HepG2 (cell line): ENCODE measurements around the gene TRA2B. TPM values are rescaled to one million over a fixed set of nuclear protein-coding genes. Genes with fewer than 3 reads are reported as not detected.
A peak's percentile ranks its signal among the peaks of the same experiment; 100 is the strongest.

Source experiments
- ATF5 ChIP-seq: sonication (generic); formaldehyde crosslinking; IDR thresholded peaks from 2 replicates; pipeline ENCODE4 v1.4.0; 2020; ENCODE audit warnings: mild to moderate bottlenecking, low read depth, missing genetic modification reagents
- BCLAF1 ChIP-seq: fragments of 450-650 bp; IDR thresholded peaks from 2 replicates; pipeline ENCODE4 v1.6.1; 2017; ENCODE audit warnings: mild to moderate bottlenecking
- BRF2 ChIP-seq: sonication (generic); formaldehyde crosslinking; IDR thresholded peaks from 2 replicates; pipeline ENCODE4 v1.8.1; 2022; ENCODE audit warnings: mild to moderate bottlenecking, missing genetic modification reagents
- ESRRA ChIP-seq: sonication (generic); formaldehyde crosslinking; IDR thresholded peaks from 2 replicates; pipeline ENCODE4 v1.5.1; 2020; ENCODE audit warnings: mild to moderate bottlenecking, low read depth, missing genetic modification reagents
- FOSL2 ChIP-seq: sonication (generic); formaldehyde crosslinking; IDR thresholded peaks from 2 replicates; pipeline ENCODE4 v1.4.0; 2020; ENCODE audit warnings: missing genetic modification reagents
- GTF2F1 ChIP-seq: fragments of 150-350 bp; IDR thresholded peaks from 2 replicates; pipeline ENCODE4 v1.6.1; 2014; ENCODE audit warnings: low read length
- GTF3A ChIP-seq: sonication (generic); formaldehyde crosslinking; conservative IDR thresholded peaks from 2 replicates; pipeline ENCODE4 v1.4.0; 2020; ENCODE audit warnings: mild to moderate bottlenecking, missing genetic modification reagents
- HMG20A ChIP-seq: IDR thresholded peaks from 2 replicates; pipeline ENCODE4 v1.6.1; 2016; ENCODE audit warnings: borderline replicate concordance
- MAF1 ChIP-seq: sonication (generic); formaldehyde crosslinking; IDR thresholded peaks from 2 replicates; pipeline ENCODE4 v1.5.0; 2020; ENCODE audit warnings: missing genetic modification reagents, borderline replicate concordance
- MED8 ChIP-seq: sonication (generic); formaldehyde crosslinking; IDR thresholded peaks from 2 replicates; pipeline ENCODE4 v1.8.1; 2023; ENCODE audit warnings: mild to moderate bottlenecking, missing genetic modification reagents; ENCODE audit not compliant: insufficient replicate concordance
- RXRA ChIP-seq: sonication (generic); formaldehyde crosslinking; IDR thresholded peaks from 2 replicates; pipeline ENCODE4 v1.5.1; 2020; ENCODE audit warnings: missing genetic modification reagents
- TBL1XR1 ChIP-seq: fragments of 150-350 bp; IDR thresholded peaks from 2 replicates; pipeline ENCODE4 v1.6.1; 2014; ENCODE audit warnings: borderline replicate concordance, low read length; ENCODE audit not compliant: partially characterized antibody
- THAP7 ChIP-seq: sonication (generic); formaldehyde crosslinking; IDR thresholded peaks from 2 replicates; pipeline ENCODE4 v1.8.1; 2023; ENCODE audit warnings: mild to moderate bottlenecking, missing genetic modification reagents
- YY1 ChIP-seq: IDR thresholded peaks from 2 replicates; pipeline ENCODE4 v1.6.1; 2011; ENCODE audit warnings: low read length, low read depth, moderate library complexity, mild to moderate bottlenecking; ENCODE audit not compliant: insufficient read depth, insufficient replicate concordance
- ZNF207 ChIP-seq: fragments of 450-650 bp; IDR thresholded peaks from 2 replicates; pipeline ENCODE4 v1.6.1; 2016; ENCODE audit warnings: antibody characterized with exemption, borderline replicate concordance
- ZNF280B ChIP-seq: sonication (generic); formaldehyde crosslinking; IDR thresholded peaks from 2 replicates; pipeline ENCODE4 v1.5.0; 2020; ENCODE audit warnings: missing genetic modification reagents, mild to moderate bottlenecking, borderline replicate concordance
- polyA plus RNA-seq, 8 experiments: library from polyadenylated mRNA; depleted of rRNA in 3 of 8; stranded (reverse) in 7 of 8; unstranded in 1 of 8; fragments of >200 nt; fragmentation: Illumina TruSeq in 4 of 8; extraction: Trizol in 4 of 8; gene quantifications; 2 replicates each; pipeline versions ENCODE4 v1.2.1 to v1.2.3, GENCODE V29; 2011 to 2016; ENCODE audit warnings: low read depth in 4 of 8, missing spikeins in 1 of 8, mixed read lengths in 1 of 8; ENCODE audit not compliant: insufficient read depth in 1 of 8
- total RNA-seq, 5 experiments: library from RNA; depleted of rRNA; stranded (reverse); fragments of >200 nt; fragmentation: Illumina TruSeq; extraction: Trizol; gene quantifications; 2 replicates each; pipeline ENCODE4 v1.2.3, GENCODE V29; 2016; ENCODE audit warnings: low read depth in 1 of 5
- TF ChIP-seq, protein P1 (sequence below): sonication (generic); formaldehyde crosslinking; IDR thresholded peaks from 2 replicates; pipeline ENCODE4 v1.8.1; 2023; ENCODE audit warnings: missing genetic modification reagents, inconsistent platforms, borderline replicate concordance

TRA2B gene
- total and polyA plus RNA-seq, 2 of the 13 experiments (the other 11 are each of a cell fraction or from before 2014, with no cell fraction given), result 105 to 241 TPM

- TF ChIP-seq, protein P1, sequence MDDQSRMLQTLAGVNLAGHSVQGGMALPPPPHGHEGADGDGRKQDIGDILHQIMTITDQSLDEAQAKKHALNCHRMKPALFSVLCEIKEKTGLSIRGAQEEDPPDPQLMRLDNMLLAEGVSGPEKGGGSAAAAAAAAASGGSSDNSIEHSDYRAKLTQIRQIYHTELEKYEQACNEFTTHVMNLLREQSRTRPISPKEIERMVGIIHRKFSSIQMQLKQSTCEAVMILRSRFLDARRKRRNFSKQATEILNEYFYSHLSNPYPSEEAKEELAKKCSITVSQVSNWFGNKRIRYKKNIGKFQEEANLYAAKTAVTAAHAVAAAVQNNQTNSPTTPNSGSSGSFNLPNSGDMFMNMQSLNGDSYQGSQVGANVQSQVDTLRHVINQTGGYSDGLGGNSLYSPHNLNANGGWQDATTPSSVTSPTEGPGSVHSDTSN (CRISPR knock-in tag), result no peak
- TF ChIP-seq FOSL2 (CRISPR knock-in tag) (no peak), TBL1XR1 (no peak), ESRRA (no peak), GTF3A (CRISPR knock-in tag) (no peak), YY1 (no peak), THAP7 (no peak; the same call in 1 of the 2 replicates), BRF2 (CRISPR knock-in tag) (no peak), MED8 (CRISPR knock-in tag) (no peak), HMG20A (CRISPR knock-in tag) (0 out of 2 replicates have a peak, but pooled peaks have one; percentile 14), BCLAF1 (no peak), ZNF280B (no peak), RXRA (CRISPR knock-in tag) (no peak), ATF5 (CRISPR knock-in tag) (no peak), GTF2F1 (no peak), ZNF207 (no peak), MAF1 (no peak)
Observed at GRCh38 chr3:185959609-185960521, 22.1 kb upstream of the TRA2B start (continued).
